HG03060 (cell line): ENCODE measurements around the gene WNT11.

Experiments used
- ATAC-seq: cut with Tn5 transposase; IDR thresholded peaks from one replicate; pipeline ENCODE4 v1.9.1; 2021; ENCODE audit warnings: low read depth, moderate number of reproducible peaks; ENCODE audit not compliant: unreplicated experiment

The WNT11 gene

GRCh38 chr11:76206327-76207081 lies at the start of gene WNT11:
TSS of gene WNT11 (minus strand) at chr11:76206502. CDS start at chr11:76206407, 95 bp downstream.
- no peak for ATAC-seq

- no peak for ATAC-seq
These were observed 47.1 kb upstream of the WNT11 start for GRCh38 chr11:76253416-76253815.

GRCh38 chr11:76252631-76253070 lies 46.3 kb upstream of the WNT11 start:
- no peak for ATAC-seq

- no peak for ATAC-seq
These were observed 45.3 kb upstream of the WNT11 start for GRCh38 chr11:76251576-76251975.

GRCh38 chr11:76251226-76251575 lies 44.9 kb upstream of the WNT11 start:
- ATAC-seq, result no peak

GRCh38 chr11:76250520-76251225 lies 44.4 kb upstream of the WNT11 start:
- no peak for ATAC-seq

GRCh38 chr11:76249195-76249741 lies 43.0 kb upstream of the WNT11 start:
- ATAC-seq, result no peak

GRCh38 chr11:76248210-76248609 lies 41.9 kb upstream of the WNT11 start:
- ATAC-seq, result no peak

GRCh38 chr11:76247091-76247490 lies 40.8 kb upstream of the WNT11 start:
- ATAC-seq, result no peak

GRCh38 chr11:76246271-76246933 lies 40.1 kb upstream of the WNT11 start:
- no peak for ATAC-seq

GRCh38 chr11:76245720-76246119 lies 39.4 kb upstream of the WNT11 start:
- no peak for ATAC-seq

- no peak for ATAC-seq
These were observed 38.1 kb upstream of the WNT11 start for GRCh38 chr11:76244316-76244851.

- no peak for ATAC-seq
These were observed 37.6 kb upstream of the WNT11 start for GRCh38 chr11:76243957-76244285.

GRCh38 chr11:76243193-76243956 lies 37.1 kb upstream of the WNT11 start:
- no peak for ATAC-seq

- ATAC-seq, result no peak
These were observed 35.9 kb upstream of the WNT11 start for GRCh38 chr11:76242004-76242779.

- ATAC-seq, result no peak
These were observed 35.1 kb upstream of the WNT11 start for GRCh38 chr11:76241243-76242000.

- no peak for ATAC-seq
These were observed 34.4 kb upstream of the WNT11 start for GRCh38 chr11:76240666-76241065.

GRCh38 chr11:76240161-76240540 lies 33.8 kb upstream of the WNT11 start:
- ATAC-seq, result no peak
